Measurements from ENCODE around the gene SSH3. TPM values are rescaled to one million over a fixed set of nuclear protein-coding genes. Genes with fewer than 3 reads are reported as not detected.
A peak's percentile ranks its signal among the peaks of the same experiment; 100 is the strongest.

Gene SSH3
- total and polyA plus RNA-seq, 2 donors (not counting 1 experiment from before 2014, with no cell fraction given), result 6.9 to 15.7 TPM

- Histone ChIP-seq H3K4me2 (ENCODE audit: extremely low read depth, insufficient read depth, low read length) (peak overlapping the region; percentile 8), H3K27me3 (ENCODE audit: control insufficient read depth, insufficient read depth, low read length) (no peaks in the 10 kb centered on the region), H3K9me3 (ENCODE audit: control insufficient read depth, insufficient read depth, low read depth, low read length) (no peaks in the 10 kb centered on the region), H3K4me1 (ENCODE audit: control insufficient read depth, extremely low read depth, insufficient read depth, low read length) (peaks cover 9% of the 10 kb centered on the region), H3K79me2 (ENCODE audit: control insufficient read depth, insufficient read depth, low read length) (no peaks in the 10 kb centered on the region), H3K36me3 (ENCODE audit: control insufficient read depth, insufficient read depth, low read length) (peaks cover 11% of the 10 kb centered on the region), H3K9ac (ENCODE audit: insufficient read depth, low read length) (no peak overlapping the region), H3K27ac (ENCODE audit: insufficient read depth, low read length) (no peak overlapping the region), H4K20me1 (ENCODE audit: control insufficient read depth, extremely low read depth, insufficient read depth, low read length) (no peaks in the 10 kb centered on the region), H3K4me3 (replicated peaks in 1 of 4; ENCODE audit: control extremely low read depth in 1 of 4, insufficient read depth in 1 of 4, low read depth in 3 of 4, low read length in 4 of 4) (peak overlapping the region in 1 of 4 experiments; percentile 83), H2AFZ (ENCODE audit: low read length) (no peak overlapping the region)
- DNase-seq (ENCODE audit: low read depth in 2 of 2), result peak; percentile 32 to 73
- TF ChIP-seq CTCF (conservative IDR thresholded peaks at IDR 0.05 in 1 of 2, IDR thresholded peaks at IDR 0.05 in 1 of 2; ENCODE audit: low read depth in 1 of 2, low read length in 2 of 2) (no peak), EZH2 (IDR thresholded peaks at IDR 0.05; ENCODE audit: low read length, missing control alignments) (no peak)
These were observed 1.3 kb upstream of the SSH3 start for GRCh38 chr11:67301951-67302516.

GRCh38 chr11:67302571-67303131 is 679 bp upstream of the SSH3 start:
- peaks cover 9% of the 10 kb centered on the region for H3K4me1 ChIP-seq (ENCODE audit: control insufficient read depth, extremely low read depth, insufficient read depth, low read length)
- no peak overlapping the region for H2AFZ ChIP-seq (ENCODE audit: low read length)
- H3K79me2 ChIP-seq (ENCODE audit: control insufficient read depth, insufficient read depth, low read length), result no peaks in the 10 kb centered on the region
- peaks cover 11% of the 10 kb centered on the region for H3K36me3 ChIP-seq (ENCODE audit: control insufficient read depth, insufficient read depth, low read length)
- H3K9me3 ChIP-seq (ENCODE audit: control insufficient read depth, insufficient read depth, low read depth, low read length), result no peaks in the 10 kb centered on the region
- TF ChIP-seq EZH2 (IDR thresholded peaks at IDR 0.05; ENCODE audit: low read length, missing control alignments) (no peak), CTCF (conservative IDR thresholded peaks at IDR 0.05 in 1 of 2, IDR thresholded peaks at IDR 0.05 in 1 of 2; ENCODE audit: low read depth in 1 of 2, low read length in 2 of 2) (no peak)
- peak overlapping the region; percentile 81 for H3K4me2 ChIP-seq (ENCODE audit: extremely low read depth, insufficient read depth, low read length)
- DNase-seq (ENCODE audit: low read depth in 2 of 2), result peak in 1 of 2 donors; percentile 29
- H3K4me3 ChIP-seq (replicated peaks in 1 of 4; ENCODE audit: control extremely low read depth in 1 of 4, insufficient read depth in 1 of 4, low read depth in 3 of 4, low read length in 4 of 4), result peak overlapping the region in 3 of 4 experiments; percentile 38 to 83 (median 62)
- no peak overlapping the region for H3K27ac ChIP-seq (ENCODE audit: insufficient read depth, low read length)
- no peaks in the 10 kb centered on the region for H3K27me3 ChIP-seq (ENCODE audit: control insufficient read depth, insufficient read depth, low read length)
- H3K9ac ChIP-seq (ENCODE audit: insufficient read depth, low read length), result no peak overlapping the region
- no peaks in the 10 kb centered on the region for H4K20me1 ChIP-seq (ENCODE audit: control insufficient read depth, extremely low read depth, insufficient read depth, low read length)

GRCh38 chr11:67303835-67304411 is 593 bp downstream of the SSH3 start:
- Histone ChIP-seq H3K27ac (ENCODE audit: insufficient read depth, low read length) (no peak overlapping the region), H3K36me3 (ENCODE audit: control insufficient read depth, insufficient read depth, low read length) (peaks cover 11% of the 10 kb centered on the region), H2AFZ (ENCODE audit: low read length) (no peak overlapping the region), H3K4me2 (ENCODE audit: extremely low read depth, insufficient read depth, low read length) (peak overlapping the region; percentile 81), H4K20me1 (ENCODE audit: control insufficient read depth, extremely low read depth, insufficient read depth, low read length) (no peaks in the 10 kb centered on the region), H3K9ac (ENCODE audit: insufficient read depth, low read length) (peak overlapping the region; percentile 65), H3K9me3 (ENCODE audit: control insufficient read depth, insufficient read depth, low read depth, low read length) (no peaks in the 10 kb centered on the region), H3K79me2 (ENCODE audit: control insufficient read depth, insufficient read depth, low read length) (no peaks in the 10 kb centered on the region), H3K4me1 (ENCODE audit: control insufficient read depth, extremely low read depth, insufficient read depth, low read length) (peaks cover 9% of the 10 kb centered on the region), H3K27me3 (ENCODE audit: control insufficient read depth, insufficient read depth, low read length) (no peaks in the 10 kb centered on the region), H3K4me3 (replicated peaks in 1 of 4; ENCODE audit: control extremely low read depth in 1 of 4, insufficient read depth in 1 of 4, low read depth in 3 of 4, low read length in 4 of 4) (peak overlapping the region; percentile 51 to 83 (median 65))
- no peak for TF ChIP-seq CTCF (conservative IDR thresholded peaks at IDR 0.05 in 1 of 2, IDR thresholded peaks at IDR 0.05 in 1 of 2; ENCODE audit: low read depth in 1 of 2, low read length in 2 of 2)
- TF ChIP-seq EZH2 (IDR thresholded peaks at IDR 0.05; ENCODE audit: low read length, missing control alignments), result no peak
- peak in 1 of 2 donors; percentile 14 for DNase-seq (ENCODE audit: low read depth in 2 of 2)

All from fibroblast of lung (primary cell).